K562 (cell line): ENCODE data around the gene AUNIP. TPM values are rescaled to one million over a fixed set of nuclear protein-coding genes. Genes with fewer than 3 reads are reported as not detected.
A peak's percentile ranks its signal among the peaks of the same experiment; 100 is the strongest.

Experiments
- BRD9 ChIP-seq: fragments of 450-650 bp; IDR thresholded peaks from 2 replicates; pipeline ENCODE4 v1.6.1; 2018; ENCODE audit warnings: low read depth; ENCODE audit not compliant: partially characterized antibody
- CBX5 ChIP-seq: IDR thresholded peaks from 2 replicates; pipeline ENCODE4 v1.6.1; 2014; ENCODE audit warnings: low read depth, borderline replicate concordance
- CEBPZ ChIP-seq: fragments of 150-350 bp; IDR thresholded peaks from 2 replicates; pipeline ENCODE4 v1.6.1; 2014; ENCODE audit warnings: low read depth, mild to moderate bottlenecking, low read length, borderline replicate concordance
- COPS2 ChIP-seq: fragments of 450-650 bp; conservative IDR thresholded peaks from 2 replicates; pipeline ENCODE4 v1.6.1; 2016; ENCODE audit warnings: mild to moderate bottlenecking, moderate library complexity
- FOXM1 ChIP-seq, 2 experiments: fragments of 450-650 bp in 1 of 2; sonication (generic) in 1 of 2; formaldehyde crosslinking in 1 of 2; IDR thresholded peaks; 2 replicates each; pipeline versions ENCODE4 v1.6.1 to v1.9.0; 2017 to 2022; ENCODE audit warnings: low read depth in 2 of 2, mild to moderate bottlenecking in 2 of 2, missing genetic modification reagents in 1 of 2, moderate library complexity in 1 of 2
- HMG20B ChIP-seq: fragments of 250-450 bp; sonication (Bioruptor Pico); IDR thresholded peaks from 2 replicates; pipeline ENCODE4 v1.5.0; 2021; ENCODE audit warnings: mild to moderate bottlenecking
- HNRNPH1 ChIP-seq: fragments of 200-400 bp; formaldehyde crosslinking; optimal IDR thresholded peaks from 2 replicates; pipeline ENCODE3; 2017; ENCODE audit warnings: low read depth, mild to moderate bottlenecking, low read length, moderate library complexity
- LCOR ChIP-seq: sonication (generic); formaldehyde crosslinking; IDR thresholded peaks from 2 replicates; pipeline ENCODE4 v1.8.0; 2022; ENCODE audit warnings: mild to moderate bottlenecking, missing genetic modification reagents
- MCM2 ChIP-seq: fragments of 450-650 bp; IDR thresholded peaks from 2 replicates; pipeline ENCODE4 v1.6.1; 2017; ENCODE audit warnings: low read depth, mild to moderate bottlenecking
- POLR3A ChIP-seq: IDR thresholded peaks from 2 replicates; pipeline ENCODE4 v1.6.1; 2011; ENCODE audit warnings: borderline replicate concordance, mild to moderate bottlenecking, moderate library complexity; ENCODE audit not compliant: insufficient read length, insufficient read depth; ENCODE audit errors: extremely low read depth
- POU5F1 ChIP-seq: fragments of 150-350 bp; IDR thresholded peaks from 2 replicates; pipeline ENCODE4 v1.6.1; 2014; ENCODE audit warnings: borderline replicate concordance, low read length, low read depth, mild to moderate bottlenecking; ENCODE audit not compliant: partially characterized antibody
- PRMT5 ChIP-seq: sonication (generic); formaldehyde crosslinking; IDR thresholded peaks from 2 replicates; pipeline ENCODE4 v1.5.0; 2020; ENCODE audit warnings: missing genetic modification reagents
- TSC22D4 ChIP-seq: fragments of 450-650 bp; IDR thresholded peaks from 2 replicates; pipeline ENCODE4 v1.6.1; 2016; ENCODE audit warnings: missing genetic modification characterization, missing biosample characterization, control low read depth
- XRCC4 ChIP-seq: IDR thresholded peaks from one replicate; pipeline ENCODE4 v1.6.1; 2011; ENCODE audit not compliant: insufficient read depth, insufficient read length; ENCODE audit errors: extremely low read depth
- YBX1 ChIP-seq: fragments of 450-650 bp; IDR thresholded peaks from 2 replicates; pipeline ENCODE4 v1.7.1; 2016; ENCODE audit warnings: mild to moderate bottlenecking
- ZNF133 ChIP-seq: fragments of 250-450 bp; sonication (Bioruptor Pico); IDR thresholded peaks from 2 replicates; pipeline ENCODE4 v1.4.0; 2020; ENCODE audit warnings: mild to moderate bottlenecking
- ZNF253 ChIP-seq: fragments of 250-450 bp; sonication (Bioruptor Pico); conservative IDR thresholded peaks from 2 replicates; pipeline ENCODE4 v1.6.1; 2021; ENCODE audit warnings: mild to moderate bottlenecking
- polyA plus RNA-seq, 8 experiments: library from polyadenylated mRNA; depleted of rRNA in 4 of 8; stranded (reverse) in 5 of 8; unstranded in 3 of 8; fragments of >200 nt; fragmentation: Nextera tagmentation in 2 of 8; fragmentation: Illumina TruSeq in 1 of 8; extraction: Ambion mirVana in 2 of 8; extraction: Trizol in 1 of 8; gene quantifications; 2 replicates each; pipeline versions ENCODE4 v1.2.1 to v1.2.3, GENCODE V29; 2011 to 2014; ENCODE audit warnings: inconsistent platforms in 1 of 8, missing spikeins in 1 of 8
- total RNA-seq, 7 experiments: library from RNA; depleted of rRNA in 6 of 7; stranded (reverse); fragments of >200 nt in 6 of 7; fragmentation: Illumina TruSeq in 2 of 7; extraction: Trizol in 2 of 7; gene quantifications; 2 replicates each; pipeline versions ENCODE4 v1.2.1 to v1.2.3, GENCODE V29; 2011 to 2021; ENCODE audit warnings: low replicate concordance in 1 of 7
- TF ChIP-seq, protein P1 (sequence below): fragments of 450-650 bp; formaldehyde crosslinking; IDR thresholded peaks from 2 replicates; pipeline ENCODE4 v1.4.0; 2022; ENCODE audit warnings: missing genetic modification characterization
- TF ChIP-seq, protein P2 (sequence below): fragments of 450-650 bp; IDR thresholded peaks from 2 replicates; pipeline ENCODE4 v1.6.1; 2016; ENCODE audit warnings: borderline replicate concordance
- TF ChIP-seq, protein P3 (sequence below): fragments of 250-450 bp; sonication (Bioruptor Pico); IDR thresholded peaks from 2 replicates; pipeline ENCODE4 v1.8.0; 2022; ENCODE audit warnings: inconsistent platforms

Gene AUNIP
- total and polyA plus RNA-seq, 9 of the 15 experiments (the other 6 are each of a cell fraction or from before 2014, with no cell fraction given), result 12.1 to 53.8 (median 47.1) TPM

GRCh38 chr1:25875154-25875855 lies 16.0 kb upstream of the AUNIP start, which contains the start of gene PAQR7 (continued):
- no peak for TF ChIP-seq POLR3A
- TF ChIP-seq YBX1, result no peak
- TF ChIP-seq, protein P1, sequence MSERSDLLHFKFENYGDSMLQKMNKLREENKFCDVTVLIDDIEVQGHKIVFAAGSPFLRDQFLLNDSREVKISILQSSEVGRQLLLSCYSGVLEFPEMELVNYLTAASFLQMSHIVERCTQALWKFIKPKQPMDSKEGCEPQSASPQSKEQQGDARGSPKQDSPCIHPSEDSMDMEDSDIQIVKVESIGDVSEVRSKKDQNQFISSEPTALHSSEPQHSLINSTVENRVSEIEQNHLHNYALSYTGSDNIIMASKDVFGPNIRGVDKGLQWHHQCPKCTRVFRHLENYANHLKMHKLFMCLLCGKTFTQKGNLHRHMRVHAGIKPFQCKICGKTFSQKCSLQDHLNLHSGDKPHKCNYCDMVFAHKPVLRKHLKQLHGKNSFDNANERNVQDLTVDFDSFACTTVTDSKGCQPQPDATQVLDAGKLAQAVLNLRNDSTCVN (CRISPR knock-in tag), result 0 out of 2 replicates have a peak, but pooled peaks have one; percentile 38
- no peak for TF ChIP-seq BRD9
- TF ChIP-seq, protein P2, sequence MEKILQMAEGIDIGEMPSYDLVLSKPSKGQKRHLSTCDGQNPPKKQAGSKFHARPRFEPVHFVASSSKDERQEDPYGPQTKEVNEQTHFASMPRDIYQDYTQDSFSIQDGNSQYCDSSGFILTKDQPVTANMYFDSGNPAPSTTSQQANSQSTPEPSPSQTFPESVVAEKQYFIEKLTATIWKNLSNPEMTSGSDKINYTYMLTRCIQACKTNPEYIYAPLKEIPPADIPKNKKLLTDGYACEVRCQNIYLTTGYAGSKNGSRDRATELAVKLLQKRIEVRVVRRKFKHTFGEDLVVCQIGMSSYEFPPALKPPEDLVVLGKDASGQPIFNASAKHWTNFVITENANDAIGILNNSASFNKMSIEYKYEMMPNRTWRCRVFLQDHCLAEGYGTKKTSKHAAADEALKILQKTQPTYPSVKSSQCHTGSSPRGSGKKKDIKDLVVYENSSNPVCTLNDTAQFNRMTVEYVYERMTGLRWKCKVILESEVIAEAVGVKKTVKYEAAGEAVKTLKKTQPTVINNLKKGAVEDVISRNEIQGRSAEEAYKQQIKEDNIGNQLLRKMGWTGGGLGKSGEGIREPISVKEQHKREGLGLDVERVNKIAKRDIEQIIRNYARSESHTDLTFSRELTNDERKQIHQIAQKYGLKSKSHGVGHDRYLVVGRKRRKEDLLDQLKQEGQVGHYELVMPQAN, result peak; percentile 9; the same call in 1 of the 2 replicates
- no peak for TF ChIP-seq CEBPZ
- TF ChIP-seq LCOR, result no peak; the same call in 1 of the 2 replicates
- TF ChIP-seq FOXM1 (IDR thresholded peaks at IDR 0.05; ENCODE audit: low read depth), result no peak
- no peak for TF ChIP-seq FOXM1 (CRISPR knock-in tag; IDR thresholded peaks at IDR 0.05; ENCODE audit: low read depth)
- no peak for TF ChIP-seq CBX5
- TF ChIP-seq HMG20B (CRISPR knock-in tag), result no peak
- TF ChIP-seq POU5F1, result peak; percentile 5
- no peak for TF ChIP-seq TSC22D4 (tag)
- 0 out of 2 replicates have a peak, but pooled peaks have one; percentile 31 for TF ChIP-seq PRMT5 (CRISPR knock-in tag)
- no peak for TF ChIP-seq ZNF133 (CRISPR knock-in tag)
- TF ChIP-seq COPS2, result no peak
- TF ChIP-seq MCM2, result no peak
- TF ChIP-seq, protein P3, sequence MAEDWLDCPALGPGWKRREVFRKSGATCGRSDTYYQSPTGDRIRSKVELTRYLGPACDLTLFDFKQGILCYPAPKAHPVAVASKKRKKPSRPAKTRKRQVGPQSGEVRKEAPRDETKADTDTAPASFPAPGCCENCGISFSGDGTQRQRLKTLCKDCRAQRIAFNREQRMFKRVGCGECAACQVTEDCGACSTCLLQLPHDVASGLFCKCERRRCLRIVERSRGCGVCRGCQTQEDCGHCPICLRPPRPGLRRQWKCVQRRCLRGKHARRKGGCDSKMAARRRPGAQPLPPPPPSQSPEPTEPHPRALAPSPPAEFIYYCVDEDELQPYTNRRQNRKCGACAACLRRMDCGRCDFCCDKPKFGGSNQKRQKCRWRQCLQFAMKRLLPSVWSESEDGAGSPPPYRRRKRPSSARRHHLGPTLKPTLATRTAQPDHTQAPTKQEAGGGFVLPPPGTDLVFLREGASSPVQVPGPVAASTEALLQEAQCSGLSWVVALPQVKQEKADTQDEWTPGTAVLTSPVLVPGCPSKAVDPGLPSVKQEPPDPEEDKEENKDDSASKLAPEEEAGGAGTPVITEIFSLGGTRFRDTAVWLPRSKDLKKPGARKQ, result no peak
- TF ChIP-seq XRCC4, result no peak
- no peak for TF ChIP-seq ZNF253 (CRISPR knock-in tag)
- TF ChIP-seq HNRNPH1, result no peak
